Ovary (tissue), 9 donors: Measurements from ENCODE around the gene NAPSA. TPM values are rescaled to one million over a fixed set of nuclear protein-coding genes. Genes with fewer than 3 reads are reported as not detected.

Source experiments
- DNase-seq, 5 donors: peaks; one replicate each; pipeline ENCODE4 v3.0.0-alpha.2; 2019 to 2020
- H3K27ac ChIP-seq, 2 donors: fragments of 200-600 bp; one replicate each; pipeline versions ENCODE4 v1.5.1 to v1.8.0; 2019 to 2022
- H3K27me3 ChIP-seq: fragments of 200-600 bp; one replicate; pipeline ENCODE4 v1.8.0; 2022
- H3K36me3 ChIP-seq: fragments of 200-600 bp; sonication (generic); one replicate; pipeline ENCODE4 v1.5.1; 2019
- H3K4me1 ChIP-seq: one replicate; pipeline ENCODE4 v1.8.1; 2013; ENCODE audit warnings: mild to moderate bottlenecking, moderate library complexity; ENCODE audit not compliant: insufficient read depth
- H3K4me3 ChIP-seq: fragments of 200-600 bp; sonication (generic); one replicate; pipeline ENCODE4 v1.5.1; 2017
- H3K9me3 ChIP-seq, 2 donors: fragments of 200-600 bp in 1 of 2; sonication (generic) in 1 of 2; one replicate each; pipeline versions ENCODE4 v1.5.1 to v1.8.1; 2013 to 2019; ENCODE audit warnings: mild to moderate bottlenecking in 1 of 2, moderate library complexity in 1 of 2
- CTCF ChIP-seq, 3 donors: fragments of 450-650 bp in 2 of 3; fragments of 200-600 bp in 1 of 3; IDR thresholded peaks; one replicate each; pipeline versions ENCODE4 v1.5.1 to v1.8.0; 2016 to 2022; ENCODE audit warnings: antibody characterized with exemption in 3 of 3, mild to moderate bottlenecking in 1 of 3
- EP300 ChIP-seq: sonication (generic); formaldehyde crosslinking; IDR thresholded peaks from one replicate; pipeline ENCODE4 v1.6.1; 2017; ENCODE audit warnings: antibody characterized with exemption
- POLR2A ChIP-seq: fragments of 450-650 bp; IDR thresholded peaks from one replicate; pipeline ENCODE4 v1.6.1; 2017; ENCODE audit warnings: antibody characterized with exemption, mild to moderate bottlenecking, moderate library complexity
- WGBS, 3 donors: extraction: QIAGEN DNeasy Blood & Tissue Kit in 1 of 3; methylation state at CpG; one replicate each; pipeline versions ENCODE4 v1.1.5 to v1.1.7; 2013 to 2017; 5-methylcytosine and 5-hydroxymethylcytosine counted together
- intact Hi-C, 4 donors: fragments of 100-400 bp; cut with DNase I; formaldehyde crosslinking; loops; one replicate each; pipeline versions ENCODE4 v1.11.0 to v1.15.1; 2022 to 2023
- polyA plus RNA-seq, 2 donors: library from polyadenylated mRNA; stranded (reverse); fragments of 200-250 nt in 1 of 2; fragments of 350-450 nt in 1 of 2; fragmentation: Illumina TruSeq in 1 of 2; extraction: RNeasy Lipid Tissue Mini Kit (QIAGEN cat#74804) in 1 of 2; gene quantifications; one replicate each; pipeline ENCODE4 v1.2.3, GENCODE V29; 2013 to 2014
- total RNA-seq, 7 donors: library from RNA; depleted of rRNA in 2 of 7; stranded (reverse); fragments of >200 nt in 2 of 7; fragmentation: NEBNext Ultra II Directional in 3 of 7; extraction: Animal tissue kit (Norgen Biotek cat#: 25700) in 3 of 7; gene quantifications; one replicate each; pipeline versions ENCODE4 v1.1.0 to v1.2.4, GENCODE V29; 2016 to 2023
- donor health status: DM: no; HTN: no; CAD: no; lungs with moderate emphysema.
- donor health status: DM: no; HTN: no; CAD: no.
- donor health status: Bipolar disorder and iron deficiency.
- donor health status: DM: yes; HTN: yes; CAD: no.
- donor health status: DM: no; HTN: no; CAD: no.
- donor health status: DM: yes; HTN: yes; CAD: no.

Gene NAPSA
- total and polyA plus RNA-seq, 9 donors, result 0.40 to 2.7 (median 0.97) TPM

DNA sequence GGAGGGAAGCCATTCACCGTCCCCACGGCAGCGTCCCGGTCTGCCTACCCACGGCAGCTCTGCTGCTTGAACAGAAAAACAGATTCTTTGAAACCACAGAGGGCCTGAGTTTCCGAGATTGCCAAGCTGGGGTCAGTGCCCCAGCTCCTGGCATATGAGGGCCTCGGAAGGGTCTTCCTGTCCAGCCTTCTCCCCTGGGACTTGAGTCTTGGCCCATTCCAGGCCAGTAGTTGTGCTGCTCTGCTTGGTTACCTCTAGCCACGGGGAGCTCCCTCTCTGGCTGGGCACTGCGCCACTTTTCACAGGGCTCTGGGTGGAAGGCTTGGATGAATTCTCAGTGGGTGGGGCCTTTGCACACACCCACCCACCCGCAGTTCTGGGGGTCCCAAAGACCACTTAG is 44.7 kb upstream of the NAPSA start:
- Histone ChIP-seq H3K27me3 (no peaks in the 10 kb centered on the region), H3K4me3 (no peak overlapping the region), H3K4me1 (peaks cover 2% of the 10 kb centered on the region), H3K9me3 (no peaks in the 10 kb centered on the region), H3K36me3 (no peaks in the 10 kb centered on the region), H3K27ac (no peak overlapping the region)
- intact Hi-C loops, result loop anchor here in 2 of 4 donors (10.0 kb wide), 2 partner anchors 45 to 265 kb away; partner anchors contain the start of gene NAPSA (in 1 of the 2)
- TF ChIP-seq EP300 (no peak), POLR2A (no peak), CTCF (IDR thresholded peaks at IDR 0.05) (no peak)
- no peak for DNase-seq
- WGBS, 3 donors, result 78 to 87% (median 83%) methylated on average over 10 of the region's 10 CpGs

- H3K27ac ChIP-seq, result no peak overlapping the region
- no peaks in the 10 kb centered on the region for H3K9me3 ChIP-seq
- WGBS, 3 donors, result 86 to 95% (median 88%) methylated on average over 16 to 17 of the region's 17 CpGs
- H3K4me1 ChIP-seq, result no peaks in the 10 kb centered on the region
- no peak overlapping the region for H3K4me3 ChIP-seq
- no peak for TF ChIP-seq EP300
- no peak for TF ChIP-seq POLR2A
- no peak for TF ChIP-seq CTCF (IDR thresholded peaks at IDR 0.05)
- no peaks in the 10 kb centered on the region for H3K36me3 ChIP-seq
- DNase-seq, result no peak
- intact Hi-C loops, result no loop called here
- H3K27me3 ChIP-seq, result no peaks in the 10 kb centered on the region
Measured at GRCh38 chr19:50409347-50409746, 43.9 kb upstream of the NAPSA start.

DNA sequence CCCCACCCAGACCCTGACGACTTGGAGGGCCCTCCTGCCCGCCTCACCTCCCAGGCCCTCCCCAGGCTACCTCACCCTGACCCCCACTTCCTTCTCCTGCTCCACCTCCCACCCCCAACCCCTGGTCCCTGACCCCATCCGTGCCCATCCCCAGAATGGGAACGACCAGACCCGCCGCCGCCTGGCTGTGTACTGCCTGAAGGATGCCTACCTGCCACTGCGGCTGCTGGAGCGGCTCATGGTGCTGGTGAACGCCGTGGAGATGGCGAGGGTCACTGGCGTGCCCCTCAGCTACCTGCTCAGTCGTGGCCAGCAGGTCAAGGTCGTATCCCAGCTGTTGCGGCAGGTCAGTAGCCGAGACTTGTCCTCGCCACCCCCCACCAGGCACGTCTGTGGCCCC is 41.4 kb upstream of the NAPSA start:
- Histone ChIP-seq H3K27me3 (no peaks in the 10 kb centered on the region), H3K9me3 (no peaks in the 10 kb centered on the region), H3K27ac (no peak overlapping the region), H3K36me3 (no peaks in the 10 kb centered on the region), H3K4me1 (no peaks in the 10 kb centered on the region), H3K4me3 (no peak overlapping the region)
- WGBS, 3 donors, result 86 to 94% (median 92%) methylated on average over 19 of the region's 19 CpGs
- TF ChIP-seq CTCF (IDR thresholded peaks at IDR 0.05) (no peak), POLR2A (no peak), EP300 (no peak)
- no peak for DNase-seq
- intact Hi-C loops, result no loop called here

GRCh38 chr19:50406156-50406820 is 40.8 kb upstream of the NAPSA start:
- Histone ChIP-seq H3K4me3 (no peak overlapping the region), H3K4me1 (no peaks in the 10 kb centered on the region), H3K27ac (no peak overlapping the region), H3K9me3 (no peaks in the 10 kb centered on the region), H3K36me3 (no peaks in the 10 kb centered on the region), H3K27me3 (no peaks in the 10 kb centered on the region)
- 81 to 87% (median 87%) methylated on average over 22 of the region's 22 CpGs for WGBS, 3 donors
- DNase-seq, result no peak
- TF ChIP-seq CTCF (IDR thresholded peaks at IDR 0.05), result no peak
- TF ChIP-seq POLR2A, result no peak
- no peak for TF ChIP-seq EP300
- intact Hi-C loops, result no loop called here
